Measurements from ENCODE around the gene TMPRSS7.

DNA sequence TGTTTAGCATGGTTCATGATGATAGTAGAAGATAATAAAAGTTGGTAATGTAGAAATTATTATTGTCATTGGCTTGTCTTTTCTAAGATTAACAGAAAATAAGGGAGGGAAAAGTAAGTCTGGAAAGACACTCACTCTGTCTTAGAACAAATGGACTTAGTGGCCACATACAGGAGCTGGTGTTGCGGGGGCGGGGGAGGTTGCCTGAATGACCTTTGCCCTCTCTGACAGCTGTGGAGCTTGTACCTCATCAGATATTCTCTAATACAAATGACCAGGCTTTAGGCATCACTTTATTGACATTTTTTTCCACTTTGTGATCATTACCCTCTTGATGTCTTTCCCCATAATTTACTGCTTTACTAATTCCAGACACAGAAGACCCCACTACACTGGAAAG lies 29.9 kb upstream of the TMPRSS7 start:
- TF ChIP-seq, protein P1, sequence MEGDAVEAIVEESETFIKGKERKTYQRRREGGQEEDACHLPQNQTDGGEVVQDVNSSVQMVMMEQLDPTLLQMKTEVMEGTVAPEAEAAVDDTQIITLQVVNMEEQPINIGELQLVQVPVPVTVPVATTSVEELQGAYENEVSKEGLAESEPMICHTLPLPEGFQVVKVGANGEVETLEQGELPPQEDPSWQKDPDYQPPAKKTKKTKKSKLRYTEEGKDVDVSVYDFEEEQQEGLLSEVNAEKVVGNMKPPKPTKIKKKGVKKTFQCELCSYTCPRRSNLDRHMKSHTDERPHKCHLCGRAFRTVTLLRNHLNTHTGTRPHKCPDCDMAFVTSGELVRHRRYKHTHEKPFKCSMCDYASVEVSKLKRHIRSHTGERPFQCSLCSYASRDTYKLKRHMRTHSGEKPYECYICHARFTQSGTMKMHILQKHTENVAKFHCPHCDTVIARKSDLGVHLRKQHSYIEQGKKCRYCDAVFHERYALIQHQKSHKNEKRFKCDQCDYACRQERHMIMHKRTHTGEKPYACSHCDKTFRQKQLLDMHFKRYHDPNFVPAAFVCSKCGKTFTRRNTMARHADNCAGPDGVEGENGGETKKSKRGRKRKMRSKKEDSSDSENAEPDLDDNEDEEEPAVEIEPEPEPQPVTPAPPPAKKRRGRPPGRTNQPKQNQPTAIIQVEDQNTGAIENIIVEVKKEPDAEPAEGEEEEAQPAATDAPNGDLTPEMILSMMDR (IDR thresholded peaks at IDR 0.05 in 4 of 5, conservative IDR thresholded peaks at IDR 0.05 in 1 of 5) = no peak
- TF ChIP-seq POLR2A (IDR thresholded peaks at IDR 0.05) = no peak

Data from gastrocnemius medialis (tissue), 4 donors.